C4-2B (cell line): ENCODE data around the gene LINC00632.

ENCODE experiments used
- CTCF ChIP-seq: fragments of 450-650 bp; conservative IDR thresholded peaks from 2 replicates; pipeline ENCODE4 v1.5.1; 2017; ENCODE audit warnings: mild to moderate bottlenecking
- ZFX ChIP-seq: fragments of 450-650 bp; IDR thresholded peaks from 2 replicates; pipeline ENCODE4 v1.6.1; 2017

- TF ChIP-seq CTCF (no peak), ZFX (no peak)
Measured at GRCh38 chrX:140822184-140822583, 112.6 kb downstream of the LINC00632 start.
